NCI-H2196 treated with DMSO at 0.1 percent for 48 hours (cell line): Measurements from ENCODE around the gene C11orf91.
A peak's percentile ranks its signal among the peaks of the same experiment; 100 is the strongest.
"Not testable (repeated sequence)": the region's sequence is repeated elsewhere in the genome, so short reads cannot be mapped to it uniquely, and the experiment has no call there.

Experiments
- DNase-seq: peaks from one replicate; lab custom pipeline; 2025; ENCODE audit not compliant: unreplicated experiment; lab: John Stamatoyannopoulos, UW

C11orf91 gene

DNA sequence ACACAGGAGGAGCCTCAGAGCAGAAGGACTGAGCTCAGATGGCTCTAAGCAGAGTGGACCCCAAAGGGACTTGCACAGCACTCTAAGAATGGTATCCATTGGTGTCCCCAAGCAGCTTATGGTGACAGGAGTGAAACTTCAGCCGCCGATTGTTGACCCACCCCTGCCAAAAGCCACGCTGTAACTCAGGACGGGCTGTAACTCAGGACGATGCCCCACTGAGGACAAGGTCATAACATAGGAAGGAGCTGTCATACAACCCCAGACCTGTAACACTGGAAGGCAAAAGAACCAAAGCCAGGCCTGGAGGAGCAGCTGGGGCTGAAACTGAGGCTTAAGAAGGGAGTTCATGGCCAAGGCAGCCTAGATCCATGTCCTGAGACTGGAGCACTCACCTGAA is 21.4 kb upstream of the C11orf91 start:
- DNase-seq, result no peak

DNA sequence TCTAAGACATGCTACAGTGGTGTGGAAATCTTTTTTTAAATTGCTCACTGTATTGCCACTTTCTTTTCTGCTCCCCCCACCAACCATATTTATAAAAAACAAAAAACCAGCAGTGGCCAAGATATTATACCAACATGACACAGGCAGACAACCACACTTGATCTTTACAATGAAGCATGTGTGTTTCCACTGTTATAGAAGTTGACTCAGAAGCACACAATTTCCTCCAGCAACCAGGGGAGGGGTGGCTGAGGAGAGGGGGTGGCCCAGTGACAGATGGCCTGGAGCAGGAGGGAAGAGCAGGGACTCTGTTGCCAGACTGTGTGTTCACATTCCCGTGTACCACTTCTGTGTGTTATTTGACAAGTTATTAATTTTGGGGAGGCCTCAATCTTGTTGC is 20.8 kb upstream of the C11orf91 start:
- no peak for DNase-seq

DNA sequence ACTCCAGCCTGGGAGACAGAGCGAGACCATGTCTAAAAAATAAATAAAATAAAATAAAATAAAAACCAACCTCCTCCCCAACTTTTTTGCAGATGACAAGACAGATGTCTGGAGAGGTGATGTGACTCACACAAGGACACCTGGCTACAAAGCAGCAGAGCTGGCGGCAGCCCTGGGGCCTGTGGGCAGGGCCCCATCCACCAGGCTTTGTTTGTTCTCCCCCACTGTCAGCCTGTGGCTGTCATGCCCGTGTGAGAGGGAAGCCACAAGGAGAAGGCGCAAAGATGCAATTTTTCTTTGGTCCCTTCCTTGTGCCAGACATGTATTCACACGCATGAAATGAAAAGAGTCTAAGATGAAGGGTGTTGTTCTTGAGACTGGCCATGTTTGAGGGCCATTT is 19.0 kb upstream of the C11orf91 start:
- DNase-seq, result no peak

DNA sequence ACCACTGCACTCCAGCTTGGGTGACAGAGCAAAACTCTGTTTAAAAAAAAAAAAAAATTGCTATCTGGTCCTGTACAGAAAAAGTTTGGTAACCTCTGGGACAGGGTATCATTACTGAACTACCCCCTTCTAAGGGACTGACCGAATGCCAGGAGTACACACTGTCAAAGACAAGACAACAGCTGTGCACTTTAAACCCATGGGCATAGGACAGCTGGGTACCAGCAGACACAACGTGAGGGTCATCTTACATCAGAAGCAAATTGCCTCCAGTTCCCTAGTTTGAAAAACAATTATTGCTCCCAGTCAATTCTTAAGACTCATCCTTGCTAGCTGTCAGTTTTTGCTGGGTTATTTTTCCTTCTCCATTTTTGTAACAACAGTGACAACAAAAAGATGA is 17.8 kb upstream of the C11orf91 start:
- no peak for DNase-seq

DNA sequence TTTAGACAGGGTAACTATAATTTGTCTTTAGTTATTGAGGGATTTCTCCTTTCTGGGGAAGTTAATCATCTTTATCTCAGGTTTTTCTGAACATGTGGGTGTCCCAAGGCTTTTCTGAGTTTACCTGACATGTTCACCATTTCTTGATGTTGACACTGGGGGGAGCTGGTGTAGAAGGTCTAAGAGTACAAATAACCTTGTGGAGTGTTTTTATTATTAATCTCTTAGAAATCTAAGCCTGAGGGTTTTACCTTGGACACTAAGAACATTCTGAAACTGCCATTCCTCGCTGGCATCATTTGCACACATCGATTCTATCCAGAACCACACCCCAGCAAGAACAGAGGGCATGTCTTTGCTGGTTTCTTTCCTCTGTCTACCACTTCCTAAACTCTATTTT is 15.6 kb upstream of the C11orf91 start:
- no peak for DNase-seq

DNA sequence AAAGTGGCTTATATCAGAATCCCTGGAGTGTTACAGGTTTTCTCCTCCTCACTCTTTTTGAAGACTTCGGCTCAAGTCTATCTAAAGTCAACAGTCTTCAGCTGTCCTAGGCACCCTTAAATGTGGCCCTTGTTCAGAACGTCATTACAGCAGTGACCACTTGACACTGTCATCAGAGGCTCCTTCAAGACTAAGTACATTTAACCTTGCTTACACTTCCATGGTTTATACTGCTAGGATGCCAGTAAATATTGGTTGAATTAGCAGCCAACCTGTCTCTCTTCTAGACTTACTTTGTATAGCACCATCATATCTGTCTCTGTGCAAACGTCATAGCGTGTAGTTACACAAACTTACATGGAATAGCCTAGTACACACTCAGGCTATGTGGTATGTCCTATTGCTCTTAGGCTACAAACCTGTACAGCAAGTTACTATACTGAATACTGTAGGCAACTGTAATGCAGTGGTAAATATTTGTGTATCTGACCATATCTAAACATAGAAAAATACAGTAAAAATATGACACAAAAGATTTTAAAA is 13.3 kb upstream of the C11orf91 start:
- no peak for DNase-seq

DNA sequence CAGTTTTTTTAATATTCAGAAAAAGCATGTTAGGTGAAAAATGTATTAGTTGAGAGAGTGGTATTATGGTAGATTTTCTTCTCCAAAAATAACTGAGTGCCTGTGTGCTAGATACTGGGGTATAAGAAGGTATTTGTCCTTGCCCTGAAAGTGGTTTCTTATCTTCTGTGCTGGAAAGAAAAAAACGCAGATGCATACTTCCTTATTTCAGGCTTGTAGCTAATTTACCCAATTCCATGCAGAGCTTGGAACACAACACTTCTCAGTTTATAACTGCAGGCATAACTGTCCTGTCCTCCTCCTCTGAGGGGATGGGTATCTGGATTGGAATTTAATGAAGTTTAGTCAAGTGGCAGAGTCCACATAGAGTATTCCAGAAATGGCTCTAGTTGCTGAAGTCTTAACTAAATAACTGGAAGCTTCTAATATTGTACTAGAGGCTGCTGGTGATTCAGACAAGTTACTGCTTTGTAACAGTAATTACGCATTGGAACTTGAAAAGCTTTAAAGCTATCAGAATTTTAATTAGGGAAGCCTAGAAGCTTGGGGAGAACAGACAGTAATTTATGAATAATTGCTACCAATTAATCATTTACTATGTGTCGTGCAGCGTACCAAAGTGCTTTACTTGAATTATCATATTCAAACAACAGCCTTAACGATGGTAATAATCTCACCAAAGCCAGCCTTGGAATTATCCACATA is 12.7 kb upstream of the C11orf91 start:
- no peak for DNase-seq

DNA sequence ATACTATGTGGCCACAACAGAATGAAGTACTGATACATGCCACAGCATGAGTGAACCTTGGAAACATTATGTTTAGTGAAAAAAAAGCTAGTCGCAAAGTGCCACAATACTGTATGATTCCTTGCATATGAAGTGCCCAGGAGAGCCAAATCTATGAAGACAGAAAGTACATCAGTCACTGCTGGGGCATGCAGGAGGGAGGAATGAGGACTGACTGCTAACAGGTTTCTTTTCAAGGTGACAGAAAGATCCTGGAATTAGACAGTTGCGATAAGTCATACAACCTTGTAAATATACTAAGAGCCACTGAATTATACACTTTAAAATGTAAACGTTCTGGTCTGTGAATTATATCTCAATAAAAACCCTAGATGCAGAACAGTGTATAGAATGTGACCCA is 11.8 kb upstream of the C11orf91 start:
- DNase-seq, result no peak

DNA sequence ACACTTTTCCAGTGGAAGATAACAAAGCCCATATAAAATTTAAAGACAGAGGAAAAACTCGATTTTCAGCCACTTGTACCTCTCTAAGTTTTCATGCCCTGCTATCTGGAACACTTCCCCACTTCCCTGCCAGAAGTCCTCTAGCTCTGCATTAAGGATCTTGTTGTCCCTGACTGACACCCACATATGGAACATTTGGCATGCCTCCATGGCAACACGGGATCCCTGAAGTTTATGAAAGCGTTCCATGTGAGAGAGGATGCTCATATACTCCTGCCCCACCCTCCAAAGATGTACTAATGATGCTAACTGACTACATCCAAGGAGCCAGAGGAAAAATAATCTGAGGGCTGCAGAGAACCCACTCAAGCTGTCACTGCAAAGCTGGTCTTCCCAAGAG is 8.8 kb upstream of the C11orf91 start:
- DNase-seq, result no peak

DNA sequence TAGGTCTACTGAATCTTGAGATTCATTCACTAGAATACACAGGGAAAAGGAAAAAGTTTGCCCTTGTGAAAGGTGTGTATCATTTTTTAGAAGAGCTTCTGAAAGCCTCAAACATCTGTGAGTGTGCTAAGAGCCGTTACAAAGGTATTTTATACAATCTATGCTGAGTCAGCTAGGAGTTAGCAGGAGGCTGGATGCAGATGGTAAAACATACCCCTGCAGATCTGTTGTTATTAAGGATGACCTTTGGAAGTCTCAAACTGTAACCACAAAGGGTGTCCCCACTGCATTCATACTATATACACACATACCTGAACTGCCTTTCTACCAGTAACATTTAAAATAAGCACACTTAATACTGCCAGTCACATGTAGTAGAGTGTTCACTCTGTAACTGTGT is 8.4 kb upstream of the C11orf91 start:
- no peak for DNase-seq

DNA sequence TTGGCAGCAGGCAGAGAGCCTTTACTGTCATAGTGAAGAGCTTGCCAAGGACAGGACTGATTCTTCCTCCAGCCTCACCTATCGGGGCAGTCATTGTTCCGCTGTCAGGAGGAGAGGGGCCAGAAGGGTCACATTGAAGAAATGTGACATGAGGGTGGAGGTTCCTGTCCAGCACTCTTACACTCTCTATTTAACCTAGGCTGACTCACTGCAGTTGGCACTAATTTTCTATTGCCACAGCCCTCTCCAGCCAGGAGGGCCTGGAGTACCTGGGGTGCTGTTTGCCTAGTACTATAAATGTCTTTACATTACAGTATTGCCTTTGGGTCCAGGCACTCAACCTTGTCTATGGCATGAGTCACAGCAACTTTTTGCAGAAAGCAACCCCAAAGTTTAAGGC is 7.2 kb upstream of the C11orf91 start:
- DNase-seq, result not testable (repeated sequence)

DNA sequence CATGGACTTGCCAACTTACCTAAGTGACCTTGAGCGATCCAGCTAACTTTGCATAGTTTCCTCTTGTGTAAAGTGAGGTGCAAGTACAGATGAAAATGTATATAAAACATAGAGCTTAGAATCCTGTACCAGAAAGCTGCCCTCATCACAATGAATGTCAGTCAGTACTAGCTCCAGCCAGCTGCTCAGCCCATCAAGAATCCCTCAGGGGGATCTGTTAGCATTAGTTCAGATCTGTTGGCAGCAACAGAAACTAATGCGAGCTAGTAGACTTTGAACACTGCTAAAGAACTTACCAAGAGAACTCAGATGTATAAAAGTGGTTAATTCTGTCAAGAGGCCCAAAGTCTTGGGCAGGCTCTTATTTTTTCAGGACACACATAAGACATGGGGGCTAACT is 6.3 kb upstream of the C11orf91 start:
- no peak for DNase-seq

DNA sequence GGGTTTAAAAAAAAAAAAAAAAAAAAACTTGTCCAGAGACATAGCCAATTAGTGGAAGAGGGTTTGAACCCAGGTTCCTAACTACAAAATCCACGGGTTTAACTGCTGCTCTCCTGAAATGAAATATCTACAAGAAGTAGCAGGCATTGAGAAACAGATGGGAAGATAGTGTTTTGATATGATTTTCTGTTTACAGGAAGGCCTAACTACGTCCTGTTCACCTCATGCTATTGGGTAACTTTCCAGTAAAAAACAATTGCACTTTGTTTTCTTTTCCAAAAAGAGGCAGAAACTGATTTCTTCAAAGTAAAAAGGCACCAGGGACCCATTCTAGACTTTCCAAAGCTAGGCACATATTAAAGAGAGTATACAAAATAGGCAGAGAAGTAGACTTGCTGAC is 5.9 kb upstream of the C11orf91 start:
- DNase-seq, result no peak

DNA sequence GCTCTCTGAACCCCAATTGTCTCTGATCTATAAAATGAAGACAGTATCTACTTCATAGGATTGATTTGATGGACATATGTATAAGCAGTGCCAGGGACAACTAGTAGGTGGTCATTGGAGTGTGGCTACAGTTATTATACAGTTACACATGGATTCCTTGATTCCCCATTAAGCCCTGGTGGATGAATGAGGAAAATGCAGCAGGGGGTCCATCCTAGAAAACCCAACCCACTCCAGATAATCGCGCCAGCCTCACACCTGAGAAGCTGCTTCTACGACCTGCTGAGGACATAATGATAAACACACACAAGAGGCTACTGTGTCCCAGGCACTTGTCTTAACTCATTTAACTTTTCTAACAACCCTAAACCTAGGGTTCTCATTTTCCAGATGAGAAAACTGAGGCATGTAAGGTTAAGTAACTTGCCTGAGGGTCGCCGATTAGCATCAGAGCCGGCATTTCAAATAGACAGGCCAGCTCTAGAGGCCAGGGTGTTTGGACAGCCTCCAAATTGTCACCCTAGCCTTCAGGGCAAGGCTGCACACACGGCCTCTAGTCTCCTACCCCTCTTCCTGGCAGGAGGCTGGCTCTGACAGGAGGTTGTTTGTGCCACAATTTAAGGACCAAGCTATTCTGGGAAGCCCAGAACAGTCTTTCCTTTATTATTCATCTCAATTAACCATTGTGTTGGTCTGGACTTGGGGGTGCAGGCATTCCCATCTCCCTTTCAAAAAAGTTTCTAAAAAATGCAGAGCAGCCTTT is 3.8 kb upstream of the C11orf91 start:
- DNase-seq, result no peak

DNA sequence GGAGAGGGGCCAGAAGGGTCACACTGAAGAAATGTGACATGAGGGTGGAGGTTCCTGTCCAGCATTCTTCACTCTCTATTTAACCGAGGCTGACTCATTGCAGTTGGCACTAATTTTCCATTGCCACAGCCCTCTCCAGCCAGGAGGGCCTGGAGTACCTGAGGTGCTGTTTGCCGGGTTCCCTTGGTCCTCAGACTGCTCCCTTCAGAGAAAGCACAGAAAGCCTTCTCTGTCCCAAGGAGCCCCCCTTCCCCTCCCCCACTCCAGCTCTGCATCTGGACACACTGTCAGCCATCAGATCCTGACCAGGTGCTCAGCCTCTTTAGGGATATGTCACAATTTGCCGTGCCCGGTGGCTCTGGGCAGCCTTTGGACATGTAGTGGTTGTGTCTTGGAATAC is 3.2 kb upstream of the C11orf91 start:
- no peak for DNase-seq

DNA sequence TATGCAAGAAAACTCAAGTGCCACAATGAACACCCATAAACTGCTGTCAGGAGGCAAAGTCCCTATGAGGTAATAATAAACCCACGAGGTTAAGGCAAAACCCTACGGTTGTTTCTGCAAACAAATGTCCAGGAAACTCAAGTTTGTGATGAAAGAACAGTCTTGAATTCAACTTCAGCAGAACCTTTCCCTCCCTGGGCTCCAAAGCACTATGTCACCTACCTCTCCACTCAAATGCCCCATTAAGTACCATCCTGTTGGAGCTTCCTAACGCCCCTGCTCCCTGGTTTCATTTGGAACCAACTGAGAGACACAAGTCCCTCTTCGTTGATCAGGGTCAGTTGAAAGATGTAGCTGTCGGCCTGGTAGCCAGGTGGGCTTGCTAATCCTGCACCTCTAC is 2.6 kb upstream of the C11orf91 start:
- no peak for DNase-seq

DNA sequence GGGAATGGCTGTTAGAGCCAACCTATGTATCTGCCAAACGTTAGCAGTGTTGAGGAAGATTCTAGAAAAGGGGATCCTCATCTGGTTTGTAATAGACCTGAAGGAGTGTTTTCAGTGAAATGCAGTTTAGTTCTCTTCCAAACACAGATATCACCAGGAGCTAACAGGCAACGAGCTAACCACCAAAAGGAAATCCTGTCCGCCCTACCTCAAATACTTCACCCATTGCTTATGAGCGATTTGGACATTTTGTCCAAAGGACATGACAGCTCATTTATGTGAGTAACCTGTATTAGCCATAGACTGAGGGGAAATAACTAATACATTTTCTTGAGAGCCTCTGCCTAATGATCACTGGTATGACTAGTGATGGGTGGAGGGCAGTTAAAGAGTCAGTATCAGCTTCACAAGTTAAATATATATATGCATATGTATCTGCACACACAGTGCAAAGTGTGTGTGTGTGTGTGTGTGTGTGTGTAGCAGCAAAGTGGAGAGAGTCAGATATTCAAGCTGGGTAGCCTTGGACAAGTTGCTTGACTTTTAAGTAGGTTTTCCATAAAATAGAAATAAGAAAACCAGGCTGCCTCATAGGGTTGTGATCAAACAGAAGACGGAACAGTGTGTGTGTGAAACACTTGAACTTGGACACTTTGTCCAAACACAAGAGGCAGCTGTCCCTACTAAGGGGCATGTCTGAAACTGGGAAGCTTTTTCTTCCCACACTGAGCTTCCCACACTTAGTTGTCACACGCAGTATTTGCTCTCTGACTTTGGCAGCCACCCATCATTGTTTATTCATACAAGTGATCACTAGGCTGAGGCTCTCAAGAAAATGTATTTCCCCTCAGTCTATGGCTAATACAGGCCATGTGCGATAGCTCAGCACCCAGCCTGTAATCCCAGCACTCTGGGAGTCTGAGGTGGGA is 940 bp upstream of the C11orf91 start:
- DNase-seq, result peak; percentile 11

DNA sequence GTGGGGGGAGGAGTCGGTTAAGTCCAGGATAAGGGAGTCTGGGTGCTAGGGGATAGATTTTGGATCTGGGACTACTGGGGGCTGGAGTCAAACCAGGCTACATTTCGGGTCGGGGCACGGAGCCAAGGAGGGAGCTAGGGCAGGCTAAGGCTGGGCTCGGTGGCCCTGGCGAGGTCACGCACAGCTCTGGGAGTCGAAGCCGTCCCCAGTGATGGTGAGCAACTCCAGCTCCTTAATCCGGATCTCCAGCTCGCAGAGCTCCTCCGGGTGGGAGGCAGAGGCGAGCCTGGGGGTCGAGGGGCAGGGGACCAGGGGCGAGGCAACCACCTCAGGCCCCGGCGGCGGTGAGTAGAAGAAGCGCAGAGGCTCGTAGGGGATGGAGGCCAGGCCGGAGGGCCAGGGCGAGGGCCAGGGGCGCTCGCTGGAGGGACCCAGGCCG is 544 bp downstream of the C11orf91 start:
- no peak for DNase-seq

DNA sequence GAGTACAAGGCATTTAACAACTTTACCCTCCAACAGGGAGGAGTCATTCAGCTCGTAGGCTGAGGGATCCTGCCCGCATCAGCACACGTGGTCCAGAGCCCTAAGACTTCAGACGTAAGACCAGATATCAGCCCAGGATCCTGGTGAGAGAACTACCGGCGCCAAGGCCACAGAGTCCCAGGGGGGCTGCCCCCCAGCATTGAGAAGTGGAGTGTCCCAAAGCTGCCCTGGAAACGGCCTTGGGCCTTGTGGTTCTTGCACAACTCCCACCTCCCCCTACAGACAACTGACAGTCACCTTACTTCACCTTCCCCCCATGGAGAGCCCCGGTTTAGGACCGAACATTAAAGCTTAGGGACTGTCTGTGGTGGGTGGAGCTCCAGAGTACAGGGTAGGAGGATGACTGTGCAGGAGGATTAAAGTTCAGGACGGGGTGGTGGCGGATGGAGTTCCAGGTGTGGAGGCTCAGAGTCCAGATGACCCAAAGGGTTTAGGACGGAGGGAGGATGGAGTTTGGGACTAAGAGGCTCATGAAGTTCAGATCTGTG is 1.0 kb downstream of the C11orf91 start:
- DNase-seq, result no peak

DNA sequence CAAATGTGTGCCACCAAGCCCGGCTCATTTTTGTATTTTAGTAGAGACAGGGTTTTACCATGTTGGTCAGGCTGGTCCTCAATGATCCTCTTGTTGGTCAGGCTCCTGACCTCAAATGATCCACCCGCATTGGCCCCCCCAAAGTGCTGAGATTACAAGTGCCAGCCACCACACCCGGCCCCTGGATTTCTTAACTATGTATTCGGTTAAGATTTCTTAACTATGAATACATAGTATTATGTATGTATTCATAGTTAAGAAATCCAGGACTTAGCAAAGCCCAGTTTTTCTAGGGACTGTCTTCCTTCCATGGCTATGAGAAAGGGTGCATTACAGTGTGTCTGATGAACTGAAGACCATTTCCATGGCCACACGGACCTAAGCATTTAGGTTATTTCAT is 1.7 kb downstream of the C11orf91 start:
- no peak for DNase-seq

DNA sequence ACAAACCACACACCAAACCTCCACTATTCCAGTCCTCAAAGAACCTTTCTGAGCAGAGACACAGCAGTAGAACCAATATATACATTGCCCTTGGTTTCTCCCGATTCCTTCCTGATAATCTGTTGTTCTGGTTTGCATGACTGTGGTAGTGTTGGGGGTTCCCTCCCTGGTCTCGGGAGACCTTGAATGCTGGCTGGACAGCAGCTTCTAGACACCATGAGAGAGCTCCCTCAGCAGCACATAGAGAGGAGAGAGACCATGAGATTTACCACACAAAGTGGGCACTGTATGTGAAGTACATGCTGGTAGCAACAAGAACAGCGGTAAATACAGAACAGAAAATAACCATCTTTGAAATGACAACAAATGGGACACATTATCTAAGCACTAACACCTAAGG is 2.6 kb downstream of the C11orf91 start:
- no peak for DNase-seq
